Vagina (tissue), 2 donors: ENCODE measurements around the gene HIGD2A.

ENCODE experiments used
- POLR2A ChIP-seq, 2 donors: fragments of 450-650 bp; IDR thresholded peaks; one replicate each; pipeline ENCODE4 v1.6.1; 2017; ENCODE audit warnings: antibody characterized with exemption in 2 of 2, mild to moderate bottlenecking in 2 of 2, moderate library complexity in 2 of 2
- POLR2AphosphoS5 ChIP-seq, 2 donors: sonication (generic); formaldehyde crosslinking; IDR thresholded peaks; one replicate each; pipeline ENCODE4 v1.9.0; 2017; ENCODE audit warnings: antibody characterized with exemption in 2 of 2, mild to moderate bottlenecking in 2 of 2, low read depth in 1 of 2; ENCODE audit not compliant: insufficient read depth in 1 of 2
- TF ChIP-seq, protein P1 (sequence below), 3 experiments: fragments of 450-650 bp in 2 of 3; fragments of 200-600 bp in 1 of 3; sonication (generic) in 1 of 3; IDR thresholded peaks; one replicate each; pipeline ENCODE4 v1.5.1; 2017 to 2019; ENCODE audit warnings: antibody characterized with exemption in 3 of 3, mild to moderate bottlenecking in 2 of 3, moderate library complexity in 2 of 3

DNA sequence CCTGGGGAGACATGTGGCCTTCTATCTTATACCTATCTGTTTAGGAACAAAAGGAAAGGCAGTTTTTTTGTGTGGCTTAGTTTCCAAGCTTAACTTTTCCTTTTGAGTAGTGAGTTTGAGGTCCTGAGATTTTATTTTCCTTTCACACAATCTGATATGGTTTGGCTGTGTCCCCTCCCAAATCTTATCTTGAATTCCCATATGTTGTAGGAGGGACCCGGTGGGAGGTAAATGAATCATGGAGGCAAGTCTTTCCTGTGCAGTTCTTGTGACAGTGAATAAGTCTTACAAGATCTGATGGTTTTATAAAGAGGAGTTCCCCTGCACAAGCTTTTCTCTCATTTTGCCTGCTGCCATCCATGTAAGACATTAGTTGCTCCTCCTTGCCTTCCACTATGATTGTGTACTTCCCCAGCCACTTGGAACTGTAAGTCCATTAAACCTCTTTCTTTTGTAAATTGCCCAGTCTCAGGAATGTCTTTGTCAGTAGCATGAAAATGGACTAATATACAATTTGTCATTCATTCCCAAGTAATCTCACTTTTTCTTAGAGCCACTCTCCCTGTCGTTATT is 32.5 kb downstream of the HIGD2A start:
- TF ChIP-seq POLR2AphosphoS5 (IDR thresholded peaks at IDR 0.05; ENCODE audit: insufficient read depth in 1 of 2, low read depth in 1 of 2) (no peak), POLR2A (IDR thresholded peaks at IDR 0.05) (no peak)
- TF ChIP-seq, protein P1, sequence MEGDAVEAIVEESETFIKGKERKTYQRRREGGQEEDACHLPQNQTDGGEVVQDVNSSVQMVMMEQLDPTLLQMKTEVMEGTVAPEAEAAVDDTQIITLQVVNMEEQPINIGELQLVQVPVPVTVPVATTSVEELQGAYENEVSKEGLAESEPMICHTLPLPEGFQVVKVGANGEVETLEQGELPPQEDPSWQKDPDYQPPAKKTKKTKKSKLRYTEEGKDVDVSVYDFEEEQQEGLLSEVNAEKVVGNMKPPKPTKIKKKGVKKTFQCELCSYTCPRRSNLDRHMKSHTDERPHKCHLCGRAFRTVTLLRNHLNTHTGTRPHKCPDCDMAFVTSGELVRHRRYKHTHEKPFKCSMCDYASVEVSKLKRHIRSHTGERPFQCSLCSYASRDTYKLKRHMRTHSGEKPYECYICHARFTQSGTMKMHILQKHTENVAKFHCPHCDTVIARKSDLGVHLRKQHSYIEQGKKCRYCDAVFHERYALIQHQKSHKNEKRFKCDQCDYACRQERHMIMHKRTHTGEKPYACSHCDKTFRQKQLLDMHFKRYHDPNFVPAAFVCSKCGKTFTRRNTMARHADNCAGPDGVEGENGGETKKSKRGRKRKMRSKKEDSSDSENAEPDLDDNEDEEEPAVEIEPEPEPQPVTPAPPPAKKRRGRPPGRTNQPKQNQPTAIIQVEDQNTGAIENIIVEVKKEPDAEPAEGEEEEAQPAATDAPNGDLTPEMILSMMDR (IDR thresholded peaks at IDR 0.05): no peak
